Muscle of leg (tissue), 11 donors: ENCODE data around the gene ZNF117. TPM values are rescaled to one million over a fixed set of nuclear protein-coding genes. Genes with fewer than 3 reads are reported as not detected.
"Not testable (repeated sequence)": the region's sequence is repeated elsewhere in the genome, so short reads cannot be mapped to it uniquely, and the experiment has no call there.

Experiments used
- DNase-seq: peaks from one replicate; pipeline ENCODE4 v3.0.0; 2013
- H3K27ac ChIP-seq: one replicate; pipeline ENCODE4 v1.5.1; 2013; ENCODE audit warnings: mild to moderate bottlenecking, low read length, control low read depth
- H3K27me3 ChIP-seq: one replicate; pipeline ENCODE4 v1.6.1; 2013; ENCODE audit warnings: low read length; ENCODE audit not compliant: control insufficient read depth, insufficient read depth
- H3K36me3 ChIP-seq: one replicate; pipeline ENCODE4 v1.6.1; 2013; ENCODE audit warnings: low read length; ENCODE audit not compliant: control insufficient read depth, insufficient read depth
- H3K4me1 ChIP-seq: one replicate; pipeline ENCODE4 v1.6.1; 2013; ENCODE audit warnings: low read length; ENCODE audit not compliant: control insufficient read depth, insufficient read depth
- H3K4me3 ChIP-seq: one replicate; pipeline ENCODE4 v1.5.1; 2013; ENCODE audit warnings: low read length, control low read depth
- H3K9me3 ChIP-seq: replicated peaks from 2 replicates; pipeline ENCODE4 v1.6.1; 2013; ENCODE audit warnings: low read depth, low read length; ENCODE audit not compliant: control insufficient read depth
- WGBS: methylation state at CpG from one replicate; pipeline ENCODE4 v1.1.5; 2013; ENCODE audit warnings: missing lambda C conversion rate; ENCODE audit not compliant: insufficient coverage; 5-methylcytosine and 5-hydroxymethylcytosine counted together
- polyA plus RNA-seq, 8 donors: library from polyadenylated mRNA; unstranded; fragments of 120-200 nt; gene quantifications; one replicate each; pipeline versions ENCODE4 v1.2.1 to v1.2.3, GENCODE V29; 2013; ENCODE audit warnings: inconsistent platforms in 1 of 8, low replicate concordance in 1 of 8; ENCODE audit not compliant: insufficient read length in 8 of 8, insufficient read depth in 1 of 8
- total RNA-seq: library from RNA; stranded (reverse); fragments of 120-200 nt; gene quantifications from one replicate; pipeline ENCODE4 v1.2.4, GENCODE V29; 2013

Gene ZNF117
- total and polyA plus RNA-seq, 9 donors: 7.5 to 26.1 (median 11.5) TPM

DNA sequence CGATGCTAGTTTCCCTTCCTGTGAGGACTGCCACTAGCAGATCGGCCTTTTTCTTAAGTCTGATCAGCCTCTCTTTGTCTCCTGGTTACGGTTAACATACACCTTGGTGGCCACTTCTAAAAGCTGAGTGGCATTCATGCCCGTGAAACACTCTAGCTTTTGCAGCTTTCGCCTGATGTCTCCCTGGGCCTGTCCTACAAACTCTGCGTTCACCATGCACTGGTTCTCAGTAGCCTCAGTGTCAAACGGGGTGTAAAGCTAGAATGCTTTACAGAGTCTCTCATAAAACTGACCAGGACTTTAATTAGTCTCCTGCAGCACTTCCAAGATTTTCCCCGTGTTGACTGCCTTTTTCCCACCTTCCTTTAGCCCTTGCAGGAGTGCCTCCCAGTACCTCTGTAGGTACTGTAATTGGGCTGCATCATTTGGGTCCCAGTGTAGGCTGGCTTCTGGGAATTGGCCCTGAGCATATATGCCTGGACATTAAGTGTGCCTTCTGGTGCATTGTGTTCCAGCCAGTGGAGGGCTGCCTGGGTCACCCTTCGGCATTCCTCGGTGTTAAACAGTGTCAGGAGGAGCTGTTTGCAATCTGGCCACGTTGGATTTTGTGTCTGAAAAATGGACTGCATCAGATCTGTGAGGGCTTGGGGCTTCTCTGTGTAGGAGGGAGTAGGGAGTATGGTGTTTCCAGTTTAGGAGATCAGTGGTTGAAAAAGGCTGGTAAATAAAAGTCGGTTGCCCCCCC lies 6.5 kb upstream of the ZNF117 start:
- DNase-seq: no peak
- 94% methylated on average over 10 of the region's 12 CpGs for WGBS
- Histone ChIP-seq H3K27ac (no peak overlapping the region), H3K9me3 (peaks cover 84% of the 10 kb centered on the region), H3K36me3 (peaks cover 28% of the 10 kb centered on the region), H3K4me1 (no peaks in the 10 kb centered on the region), H3K4me3 (no peak overlapping the region), H3K27me3 (no peaks in the 10 kb centered on the region)

DNA sequence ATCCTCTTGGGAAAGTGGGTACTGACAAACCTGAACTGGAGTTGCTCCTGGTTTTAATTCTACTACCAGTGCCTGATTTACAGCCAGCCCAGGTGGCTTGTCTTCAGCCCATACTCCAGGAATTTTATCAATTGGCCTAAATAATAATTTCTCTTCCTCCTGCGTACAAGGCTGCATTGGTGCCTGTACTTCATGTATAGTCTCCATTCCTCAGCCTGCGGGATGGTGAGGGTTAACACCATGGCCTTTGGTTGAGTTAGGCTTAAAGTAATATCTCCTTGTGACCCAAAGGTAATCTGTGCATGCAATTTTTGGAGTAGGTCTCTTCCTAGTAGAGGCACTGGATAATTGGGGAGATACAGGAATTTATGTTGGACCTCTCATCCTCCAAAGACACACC lies 5.5 kb upstream of the ZNF117 start:
- Histone ChIP-seq H3K9me3 (peaks cover 89% of the 10 kb centered on the region), H3K27ac (no peak overlapping the region), H3K4me1 (no peaks in the 10 kb centered on the region), H3K4me3 (no peak overlapping the region), H3K27me3 (no peaks in the 10 kb centered on the region), H3K36me3 (peaks cover 24% of the 10 kb centered on the region)
- DNase-seq: no peak
- no CpG with 5 or more reads among the region's 2 CpGs for WGBS

DNA sequence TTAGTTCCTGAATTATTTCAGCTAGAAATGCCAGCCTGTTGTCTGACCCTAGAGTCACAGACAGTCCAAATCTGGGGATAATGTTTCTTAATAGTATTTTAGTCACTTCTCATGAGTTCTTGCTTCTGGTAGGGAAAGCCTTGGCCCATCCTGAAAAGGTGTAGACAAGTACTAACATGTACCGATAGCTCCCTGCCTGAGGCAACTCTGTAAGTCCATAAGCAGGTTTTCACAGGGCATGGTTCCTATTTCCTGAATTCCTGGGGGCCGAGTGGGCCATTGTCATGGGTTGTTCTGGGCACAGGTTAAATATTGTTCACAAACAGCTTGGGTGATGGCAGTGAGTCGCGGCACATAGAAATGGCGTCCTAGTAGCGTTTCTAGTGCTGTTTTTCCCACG lies 3.1 kb upstream of the ZNF117 start:
- no peak for DNase-seq

DNA sequence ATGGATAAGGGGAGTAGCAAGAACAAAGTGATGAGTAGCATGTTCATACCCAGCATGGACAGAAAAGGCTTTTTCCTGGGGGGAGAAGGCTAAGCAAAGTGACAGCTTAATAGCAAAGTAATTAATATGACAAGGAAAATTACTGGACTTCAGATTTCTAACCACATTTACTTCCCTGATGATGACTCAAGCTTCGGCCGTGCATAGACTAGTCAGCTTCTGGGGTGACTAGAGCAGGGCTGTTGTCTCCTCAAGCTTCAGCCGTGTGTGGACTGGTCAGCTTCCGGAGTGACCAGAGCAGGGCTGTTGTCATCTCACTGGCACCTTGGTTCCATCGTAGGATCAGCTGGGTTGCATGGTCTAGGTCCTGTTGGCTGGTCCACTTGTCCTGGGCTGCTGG lies 2.1 kb upstream of the ZNF117 start:
- Histone ChIP-seq H3K4me1 (no peaks in the 10 kb centered on the region), H3K27ac (no peak overlapping the region), H3K9me3 (peaks cover 76% of the 10 kb centered on the region), H3K4me3 (no peak overlapping the region), H3K27me3 (no peaks in the 10 kb centered on the region), H3K36me3 (peaks cover 10% of the 10 kb centered on the region)
- WGBS: 91% methylated on average over 5 of the region's 5 CpGs
- no peak for DNase-seq

More for the DNA sequence above, 3.1 kb upstream of the ZNF117 start:
- Histone ChIP-seq H3K4me3 (no peak overlapping the region), H3K36me3 (peaks cover 14% of the 10 kb centered on the region), H3K27me3 (no peaks in the 10 kb centered on the region), H3K27ac (no peak overlapping the region), H3K4me1 (no peaks in the 10 kb centered on the region), H3K9me3 (peaks cover 81% of the 10 kb centered on the region)
- WGBS: 100% methylated on average over 7 of the region's 7 CpGs

GRCh38 chr7:64990216-64990615 lies 620 bp downstream of the ZNF117 start:
- H3K27me3 ChIP-seq: no peaks in the 10 kb centered on the region
- no peak overlapping the region for H3K27ac ChIP-seq
- H3K4me3 ChIP-seq: no peak overlapping the region
- DNase-seq: no peak
- peaks cover 10% of the 10 kb centered on the region for H3K36me3 ChIP-seq
- H3K4me1 ChIP-seq: no peaks in the 10 kb centered on the region
- H3K9me3 ChIP-seq: peaks cover 59% of the 10 kb centered on the region
- 99% methylated on average over 7 of the region's 7 CpGs for WGBS

DNA sequence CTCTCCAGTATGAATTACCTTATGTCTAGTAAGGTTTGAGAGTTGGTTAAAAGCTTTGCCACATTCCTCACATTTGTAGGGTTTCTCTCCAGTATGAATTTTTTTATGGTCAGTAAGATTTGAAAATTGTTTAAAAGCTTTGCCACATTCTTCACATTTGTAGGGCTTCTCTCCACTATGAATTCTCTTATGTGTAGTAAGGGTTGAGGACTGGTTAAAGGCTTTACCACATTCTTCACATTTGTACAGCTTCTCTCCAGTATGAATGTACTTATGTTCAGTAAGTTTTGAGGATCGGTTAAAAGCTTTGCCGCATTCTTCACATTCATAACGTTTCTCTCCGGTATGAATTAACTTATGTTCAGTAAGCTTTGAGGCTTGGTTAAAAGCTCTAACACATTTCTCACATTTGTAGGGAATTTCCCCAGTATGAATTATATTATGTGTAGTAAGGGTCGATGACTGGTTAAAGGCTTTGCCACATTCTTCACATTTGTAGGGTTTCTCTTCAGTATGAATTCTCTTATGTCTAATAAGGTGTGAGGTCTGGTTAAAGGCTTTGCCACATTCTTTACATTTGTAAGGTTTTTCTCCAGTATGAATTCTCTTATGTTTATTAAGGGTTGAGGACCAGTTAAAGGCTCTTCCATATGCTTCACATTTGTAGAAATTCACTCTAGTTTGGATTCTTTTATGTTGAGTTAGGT lies 12.2 kb downstream of the ZNF117 start:
- no peaks in the 10 kb centered on the region for H3K27me3 ChIP-seq
- H3K4me1 ChIP-seq: no peaks in the 10 kb centered on the region
- H3K36me3 ChIP-seq: peaks cover 8% of the 10 kb centered on the region
- H3K9me3 ChIP-seq: peaks cover 51% of the 10 kb centered on the region
- H3K4me3 ChIP-seq: no peak overlapping the region
- DNase-seq: no peak
- H3K27ac ChIP-seq: no peak overlapping the region
- no CpG with 5 or more reads among the region's 5 CpGs for WGBS

DNA sequence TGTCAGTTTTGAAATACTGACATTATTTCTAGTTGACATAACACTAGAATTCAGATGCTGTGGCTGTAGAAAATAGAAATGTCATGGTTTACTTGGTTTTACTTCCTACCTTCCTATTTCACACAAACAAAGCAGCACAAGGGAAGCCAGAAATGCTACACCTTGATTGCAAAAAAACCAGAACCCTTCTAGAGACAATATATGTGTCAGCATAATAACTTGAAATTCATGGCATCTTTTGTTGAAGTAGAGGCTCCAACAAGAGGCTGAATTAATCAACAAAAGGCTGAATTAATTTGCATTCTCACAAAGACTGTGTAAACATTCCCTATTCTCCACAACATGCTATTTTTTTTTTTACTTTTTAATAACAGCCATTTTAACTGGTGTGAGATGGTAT lies 25.2 kb downstream of the ZNF117 start:
- no peak for DNase-seq
- H3K27ac ChIP-seq: no peak overlapping the region
- H3K9me3 ChIP-seq: no peaks in the 10 kb centered on the region
- H3K4me3 ChIP-seq: no peak overlapping the region
- H3K4me1 ChIP-seq: no peaks in the 10 kb centered on the region
- no peaks in the 10 kb centered on the region for H3K27me3 ChIP-seq
- no peaks in the 10 kb centered on the region for H3K36me3 ChIP-seq

DNA sequence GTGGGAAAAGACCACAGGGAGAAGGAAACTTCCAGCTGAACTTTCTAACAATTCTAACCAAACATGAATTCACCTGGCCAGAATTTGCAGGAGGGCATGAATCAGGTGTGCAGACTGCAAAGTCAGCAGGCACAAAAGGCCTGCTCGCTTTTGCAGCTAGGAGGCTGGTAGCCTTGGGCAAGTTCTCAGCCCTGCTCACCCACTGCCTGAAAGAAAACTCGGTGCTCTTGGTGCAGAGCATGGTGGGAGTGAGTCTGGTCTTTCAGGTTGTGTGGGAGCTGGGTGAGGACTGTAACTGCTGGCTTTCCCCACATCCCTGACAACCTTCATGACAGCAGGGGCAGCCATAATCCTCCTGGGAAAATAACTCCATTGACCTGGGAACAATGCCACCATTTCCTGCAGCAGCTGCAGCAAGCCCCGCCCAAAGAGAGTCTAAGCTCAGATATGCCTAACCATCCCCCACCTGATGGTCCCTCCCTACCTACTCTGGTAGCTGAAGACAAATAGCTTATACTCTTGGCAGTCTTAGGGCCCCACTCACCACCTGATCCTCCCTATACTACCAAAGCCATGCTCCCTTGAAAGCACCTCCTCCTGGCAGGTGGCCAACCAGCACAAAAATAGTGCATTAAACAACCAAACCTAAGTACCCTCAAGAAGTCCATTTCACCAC lies 31.6 kb downstream of the ZNF117 start:
- no peaks in the 10 kb centered on the region for H3K36me3 ChIP-seq
- no peaks in the 10 kb centered on the region for H3K4me1 ChIP-seq
- H3K27ac ChIP-seq: no peak overlapping the region
- H3K27me3 ChIP-seq: no peaks in the 10 kb centered on the region
- 82% methylated on average over 3 of the region's 3 CpGs for WGBS
- no peak overlapping the region for H3K4me3 ChIP-seq
- peaks cover 3% of the 10 kb centered on the region for H3K9me3 ChIP-seq
- no peak for DNase-seq

GRCh38 chr7:64951250-64951848 lies 39.5 kb downstream of the ZNF117 start:
- DNase-seq: peak; percentile 65
- Histone ChIP-seq H3K4me3 (no peak overlapping the region), H3K36me3 (no peaks in the 10 kb centered on the region), H3K27ac (no peak overlapping the region), H3K4me1 (peaks cover 8% of the 10 kb centered on the region), H3K27me3 (peaks cover 18% of the 10 kb centered on the region), H3K9me3 (no peaks in the 10 kb centered on the region)
- no CpG with 5 or more reads among the region's 1 CpG for whole genome bisulfite sequencing

DNA sequence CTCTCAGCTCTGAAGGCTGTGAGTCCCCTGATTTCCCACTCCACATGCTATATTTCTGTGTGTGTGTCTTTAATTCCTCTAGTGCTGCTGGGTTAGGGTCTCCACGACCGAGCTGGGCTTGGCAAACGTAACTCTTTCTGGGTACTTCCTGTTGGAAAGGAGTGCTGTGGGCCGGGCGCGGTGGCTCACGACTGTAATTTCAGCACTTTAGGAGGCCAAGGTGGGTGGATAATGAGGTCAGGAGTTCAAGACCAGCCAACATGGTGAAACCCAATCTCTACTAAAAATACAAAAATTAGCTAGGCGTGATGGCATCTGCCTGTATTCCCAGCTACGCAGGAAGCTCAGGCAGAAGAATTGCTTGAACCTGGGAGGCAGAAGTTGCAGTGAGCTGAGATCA lies 40.2 kb downstream of the ZNF117 start:
- not testable (repeated sequence) for DNase-seq, H3K36me3 ChIP-seq, H3K4me1 ChIP-seq, H3K27ac ChIP-seq, H3K4me3 ChIP-seq, H3K9me3 ChIP-seq
- peaks cover 25% of the 10 kb centered on the region for H3K27me3 ChIP-seq
- WGBS: 17% methylated on average over 1 of the region's 9 CpGs
